Activated CD4-positive, alpha-beta T cell treated with anti-CD3 and anti-CD28 coated beads, Interleukin-2, amount 10 ng/mL, durations not matched to agents 24 days and 14 days (primary cell): ENCODE measurements around the gene RPS6KC1. TPM values are rescaled to one million over a fixed set of nuclear protein-coding genes. Genes with fewer than 3 reads are reported as not detected.
A peak's percentile ranks its signal among the peaks of the same experiment; 100 is the strongest.
"Not testable (repeated sequence)": the region's sequence is repeated elsewhere in the genome, so short reads cannot be mapped to it uniquely, and the experiment has no call there.

ENCODE experiments used
- DNase-seq: peaks from one replicate; pipeline ENCODE4 v3.0.0; 2022
- H3K27ac Mint-ChIP-seq: one replicate; pipeline ENCODE4 v1.8.0; 2022; ENCODE audit warnings: mild to moderate bottlenecking, mixed read lengths
- H3K27me3 Mint-ChIP-seq: one replicate; pipeline ENCODE4 v1.8.0; 2022; ENCODE audit warnings: mixed read lengths
- H3K36me3 Mint-ChIP-seq: one replicate; pipeline ENCODE4 v1.8.0; 2022; ENCODE audit warnings: low read depth, mild to moderate bottlenecking, mixed read lengths
- H3K4me1 Mint-ChIP-seq: one replicate; pipeline ENCODE4 v1.8.0; 2021; ENCODE audit warnings: mixed read lengths
- H3K4me3 Mint-ChIP-seq: one replicate; pipeline ENCODE4 v1.8.0; 2022; ENCODE audit warnings: mild to moderate bottlenecking, moderate library complexity, mixed read lengths
- H3K9me3 Mint-ChIP-seq: one replicate; pipeline ENCODE4 v1.8.0; 2021; ENCODE audit warnings: mixed read lengths
- intact Hi-C: fragments of 100-400 bp; cut with micrococcal nuclease; formaldehyde crosslinking; loops from one replicate; pipeline ENCODE4 v1.15.1; 2023
- total RNA-seq: library from RNA; stranded (reverse); gene quantifications from 2 replicates; pipeline ENCODE4 v1.2.3, GENCODE V29; 2022

Gene RPS6KC1
- total RNA-seq, 1 donor from 2014 or later, result 7.5 TPM

GRCh38 chr1:213196328-213197054, 145.4 kb downstream of the RPS6KC1 start:
- intact Hi-C loops, H3K27ac Mint-ChIP-seq, H3K27me3 Mint-ChIP-seq, DNase-seq, H3K4me3 Mint-ChIP-seq, H3K4me1 Mint-ChIP-seq: not testable (repeated sequence)
- Mint-ChIP-seq H3K36me3 (peaks cover 40% of the 10 kb centered on the region), H3K9me3 (peaks cover 49% of the 10 kb centered on the region)

GRCh38 chr1:213200630-213201029, 149.6 kb downstream of the RPS6KC1 start:
- Mint-ChIP-seq H3K27ac (no peak overlapping the region), H3K4me3 (no peak overlapping the region), H3K4me1 (peaks cover 3% of the 10 kb centered on the region), H3K27me3 (no peaks in the 10 kb centered on the region), H3K36me3 (peaks cover 39% of the 10 kb centered on the region), H3K9me3 (peaks cover 31% of the 10 kb centered on the region)
- intact Hi-C loops, result no loop called here
- DNase-seq, result no peak

DNA sequence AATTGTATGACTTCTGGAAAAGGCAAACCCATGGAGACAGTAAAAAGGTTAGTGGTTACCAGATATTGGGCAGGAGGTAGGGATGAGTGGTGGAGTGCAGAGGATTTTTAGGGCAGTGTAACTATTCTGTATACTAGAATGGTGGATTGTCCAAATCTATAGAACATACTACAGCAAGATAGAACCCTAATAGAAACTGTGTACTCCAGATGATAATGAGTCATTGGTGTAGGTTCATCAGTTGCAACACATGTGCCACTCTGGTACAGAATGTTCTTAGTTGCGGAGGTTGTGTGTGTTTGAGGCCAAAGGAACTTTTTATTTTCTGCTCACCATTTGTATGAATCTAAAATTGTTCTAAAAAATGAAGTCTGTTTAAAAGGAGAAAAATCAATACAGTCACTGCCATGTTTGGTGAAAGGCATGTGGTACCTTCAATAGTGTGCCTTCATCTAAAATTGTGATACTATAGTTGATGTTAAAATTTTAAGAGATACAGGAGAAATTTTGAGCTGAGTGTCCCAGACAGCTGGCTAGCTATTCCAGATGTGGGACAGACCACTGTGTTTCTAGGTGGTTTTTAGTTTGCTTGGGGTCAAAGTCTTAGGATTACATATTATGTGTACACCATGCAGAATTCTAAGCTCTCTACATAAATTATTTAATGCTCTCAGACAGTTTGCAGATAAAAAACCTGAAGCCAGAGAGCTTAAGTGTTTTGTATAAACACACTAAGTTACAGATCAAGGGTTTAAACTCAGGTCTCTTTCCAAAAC, 150.5 kb downstream of the RPS6KC1 start:
- H3K4me3 Mint-ChIP-seq, result no peak overlapping the region
- no peak overlapping the region for H3K27ac Mint-ChIP-seq
- H3K4me1 Mint-ChIP-seq, result peaks cover under 1% of the 10 kb centered on the region
- no peak for DNase-seq
- no peaks in the 10 kb centered on the region for H3K27me3 Mint-ChIP-seq
- H3K9me3 Mint-ChIP-seq, result peaks cover 26% of the 10 kb centered on the region
- H3K36me3 Mint-ChIP-seq, result peaks cover 35% of the 10 kb centered on the region
- intact Hi-C loops, result no loop called here

GRCh38 chr1:213211201-213211600, 160.2 kb downstream of the RPS6KC1 start:
- DNase-seq, result no peak
- Mint-ChIP-seq H3K36me3 (peaks cover 27% of the 10 kb centered on the region), H3K4me1 (no peaks in the 10 kb centered on the region), H3K27ac (no peak overlapping the region), H3K4me3 (no peak overlapping the region), H3K9me3 (peaks cover 11% of the 10 kb centered on the region), H3K27me3 (no peaks in the 10 kb centered on the region)
- intact Hi-C loops, result no loop called here

- H3K4me1 Mint-ChIP-seq, H3K9me3 Mint-ChIP-seq, DNase-seq, intact Hi-C loops, H3K27ac Mint-ChIP-seq, H3K4me3 Mint-ChIP-seq, H3K27me3 Mint-ChIP-seq: not testable (repeated sequence)
- H3K36me3 Mint-ChIP-seq, result peaks cover 13% of the 10 kb centered on the region
These were observed 168.0 kb downstream of the RPS6KC1 start for GRCh38 chr1:213219076-213219475.

DNA sequence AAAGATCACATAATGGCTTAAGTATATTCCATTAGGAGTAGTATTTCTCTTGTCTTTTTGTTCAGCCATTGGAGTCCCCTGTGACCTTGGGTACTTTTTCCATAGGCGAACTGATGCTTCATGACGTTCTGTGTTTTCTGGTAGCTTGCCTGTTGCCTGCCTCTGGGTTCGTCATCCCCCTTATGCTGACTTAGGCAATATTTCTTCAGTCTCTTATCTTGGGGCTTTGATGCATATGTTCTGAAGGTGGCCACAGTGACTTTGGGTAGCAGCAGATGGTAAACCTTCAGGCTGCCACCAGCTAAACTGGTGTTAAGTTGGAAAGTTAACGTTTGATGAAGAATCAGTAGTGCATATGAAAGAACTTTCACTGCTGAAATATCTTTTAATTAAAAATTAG, 170.2 kb downstream of the RPS6KC1 start:
- peaks cover 9% of the 10 kb centered on the region for H3K9me3 Mint-ChIP-seq
- no peaks in the 10 kb centered on the region for H3K4me1 Mint-ChIP-seq
- no peak overlapping the region for H3K27ac Mint-ChIP-seq
- intact Hi-C loops, result no loop called here
- H3K4me3 Mint-ChIP-seq, result no peak overlapping the region
- DNase-seq, result no peak
- no peaks in the 10 kb centered on the region for H3K36me3 Mint-ChIP-seq
- H3K27me3 Mint-ChIP-seq, result no peaks in the 10 kb centered on the region

DNA sequence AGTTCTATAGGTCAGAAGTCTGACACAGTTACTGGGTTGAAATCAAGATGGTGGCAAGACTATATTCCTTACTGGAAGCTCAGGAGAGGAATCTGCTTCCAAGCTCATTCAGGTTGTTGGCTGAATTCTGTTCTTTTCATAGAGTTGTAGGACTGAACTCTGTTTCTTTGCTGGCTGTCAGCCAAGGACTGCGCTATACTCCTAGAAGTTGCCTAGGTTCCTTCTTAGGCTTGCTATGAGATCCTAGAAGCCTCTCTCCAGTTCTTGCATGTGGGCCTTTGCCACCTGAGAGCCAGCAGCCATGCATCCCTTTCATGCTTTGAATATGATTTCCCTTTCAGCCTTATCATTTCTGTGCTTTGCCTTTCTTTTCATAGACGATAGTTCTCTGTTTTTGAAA, 176.4 kb downstream of the RPS6KC1 start:
- H3K27ac Mint-ChIP-seq, result no peak overlapping the region
- no peak for DNase-seq
- H3K9me3 Mint-ChIP-seq, result no peaks in the 10 kb centered on the region
- no peaks in the 10 kb centered on the region for H3K27me3 Mint-ChIP-seq
- intact Hi-C loops, result no loop called here
- peaks cover 4% of the 10 kb centered on the region for H3K4me1 Mint-ChIP-seq
- no peak overlapping the region for H3K4me3 Mint-ChIP-seq
- peaks cover 3% of the 10 kb centered on the region for H3K36me3 Mint-ChIP-seq

GRCh38 chr1:213231795-213232231, 180.8 kb downstream of the RPS6KC1 start:
- intact Hi-C loops, result no loop called here
- Mint-ChIP-seq H3K4me1 (peaks cover 4% of the 10 kb centered on the region), H3K4me3 (no peak overlapping the region), H3K27me3 (no peaks in the 10 kb centered on the region), H3K9me3 (no peaks in the 10 kb centered on the region), H3K27ac (no peak overlapping the region), H3K36me3 (peaks cover 5% of the 10 kb centered on the region)
- no peak for DNase-seq

GRCh38 chr1:213242883-213243282, 191.8 kb downstream of the RPS6KC1 start:
- intact Hi-C loops, result loop anchor here (5.0 to 10.0 kb wide), 2 partner anchors 121 to 132 kb away; no protein-coding TSS in a partner anchor

GRCh38 chr1:213244664-213245091, 193.6 kb downstream of the RPS6KC1 start:
- no peak overlapping the region for H3K27ac Mint-ChIP-seq
- no peak overlapping the region for H3K4me3 Mint-ChIP-seq
- peak; percentile 71 for DNase-seq
- H3K36me3 Mint-ChIP-seq, result peaks cover 2% of the 10 kb centered on the region
- intact Hi-C loops, result loop anchor here (5.0 to 10.0 kb wide), 3 partner anchors 122 to 162 kb away; no protein-coding TSS in a partner anchor
- H3K9me3 Mint-ChIP-seq, result no peaks in the 10 kb centered on the region
- no peaks in the 10 kb centered on the region for H3K4me1 Mint-ChIP-seq
- no peaks in the 10 kb centered on the region for H3K27me3 Mint-ChIP-seq

More at GRCh38 chr1:213242883-213243282, 191.8 kb downstream of the RPS6KC1 start:
- peaks cover 2% of the 10 kb centered on the region for H3K36me3 Mint-ChIP-seq
- H3K27ac Mint-ChIP-seq, result no peak overlapping the region
- H3K4me3 Mint-ChIP-seq, result no peak overlapping the region
- H3K4me1 Mint-ChIP-seq, result no peaks in the 10 kb centered on the region
- no peaks in the 10 kb centered on the region for H3K27me3 Mint-ChIP-seq
- no peaks in the 10 kb centered on the region for H3K9me3 Mint-ChIP-seq
- DNase-seq, result no peak

DNA sequence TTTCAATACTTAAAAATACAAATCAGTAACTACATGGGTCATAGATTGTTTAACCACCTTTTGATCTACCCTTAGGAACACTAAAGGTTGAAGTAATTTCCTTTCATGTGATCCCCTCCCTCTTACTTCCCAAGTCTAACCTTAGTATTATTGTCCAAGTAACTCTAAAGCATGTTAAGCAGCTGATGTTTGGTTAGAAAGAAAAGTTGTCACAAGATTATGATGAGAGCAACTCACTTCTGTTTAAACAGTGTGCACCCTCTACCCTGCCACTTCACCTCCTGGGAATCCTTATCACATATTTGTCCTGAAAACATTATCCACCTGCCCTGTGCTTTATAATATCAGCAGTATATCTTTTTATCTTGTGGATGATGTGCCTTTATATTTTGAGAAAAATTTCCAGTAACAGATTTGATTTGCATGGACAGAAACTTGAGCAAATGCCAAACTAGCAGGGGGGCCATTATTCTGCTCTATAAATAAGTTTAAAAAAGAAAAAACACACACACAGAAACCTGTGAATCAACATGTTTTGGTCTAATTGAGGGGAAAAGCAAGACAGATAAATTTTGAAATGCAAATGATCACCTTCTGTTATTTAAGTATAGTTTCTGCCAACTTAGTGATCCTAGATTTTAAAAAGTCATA, 194.3 kb downstream of the RPS6KC1 start:
- DNase-seq, result no peak
- Mint-ChIP-seq H3K27me3 (no peaks in the 10 kb centered on the region), H3K36me3 (peaks cover 2% of the 10 kb centered on the region), H3K4me3 (no peak overlapping the region), H3K4me1 (no peaks in the 10 kb centered on the region), H3K27ac (no peak overlapping the region), H3K9me3 (no peaks in the 10 kb centered on the region)
- intact Hi-C loops, result loop anchor here (5.0 to 10.0 kb wide), 2 partner anchors 129 to 163 kb away; no protein-coding TSS in a partner anchor

- Mint-ChIP-seq H3K36me3 (peaks cover 2% of the 10 kb centered on the region), H3K9me3 (no peaks in the 10 kb centered on the region), H3K4me1 (no peaks in the 10 kb centered on the region), H3K27me3 (no peaks in the 10 kb centered on the region), H3K27ac (no peak overlapping the region), H3K4me3 (no peak overlapping the region)
- intact Hi-C loops, result loop anchor here (5.0 to 10.0 kb wide), 2 partner anchors 128 to 165 kb away; no protein-coding TSS in a partner anchor
- no peak for DNase-seq
These were observed 196.0 kb downstream of the RPS6KC1 start for GRCh38 chr1:213247038-213247437.

GRCh38 chr1:213249395-213249794, 198.4 kb downstream of the RPS6KC1 start:
- intact Hi-C loops, result loop anchor here (5.0 to 10.0 kb wide), 2 partner anchors 125 to 167 kb away; no protein-coding TSS in a partner anchor
- Mint-ChIP-seq H3K4me3 (no peak overlapping the region), H3K36me3 (no peaks in the 10 kb centered on the region), H3K9me3 (no peaks in the 10 kb centered on the region), H3K27ac (no peak overlapping the region), H3K4me1 (no peaks in the 10 kb centered on the region), H3K27me3 (no peaks in the 10 kb centered on the region)
- no peak for DNase-seq
